SH-SY5Y (cell line): Measurements from ENCODE around the gene CPEB2.

Experiments used
- GATA2 ChIP-seq: IDR thresholded peaks from 2 replicates; pipeline ENCODE4 v1.6.1; 2011; ENCODE audit warnings: mild to moderate bottlenecking, low read depth, low read length
- GATA3 ChIP-seq: IDR thresholded peaks from 2 replicates; pipeline ENCODE4 v1.6.1; 2011; ENCODE audit warnings: low read depth, mild to moderate bottlenecking, low read length, moderate library complexity

DNA sequence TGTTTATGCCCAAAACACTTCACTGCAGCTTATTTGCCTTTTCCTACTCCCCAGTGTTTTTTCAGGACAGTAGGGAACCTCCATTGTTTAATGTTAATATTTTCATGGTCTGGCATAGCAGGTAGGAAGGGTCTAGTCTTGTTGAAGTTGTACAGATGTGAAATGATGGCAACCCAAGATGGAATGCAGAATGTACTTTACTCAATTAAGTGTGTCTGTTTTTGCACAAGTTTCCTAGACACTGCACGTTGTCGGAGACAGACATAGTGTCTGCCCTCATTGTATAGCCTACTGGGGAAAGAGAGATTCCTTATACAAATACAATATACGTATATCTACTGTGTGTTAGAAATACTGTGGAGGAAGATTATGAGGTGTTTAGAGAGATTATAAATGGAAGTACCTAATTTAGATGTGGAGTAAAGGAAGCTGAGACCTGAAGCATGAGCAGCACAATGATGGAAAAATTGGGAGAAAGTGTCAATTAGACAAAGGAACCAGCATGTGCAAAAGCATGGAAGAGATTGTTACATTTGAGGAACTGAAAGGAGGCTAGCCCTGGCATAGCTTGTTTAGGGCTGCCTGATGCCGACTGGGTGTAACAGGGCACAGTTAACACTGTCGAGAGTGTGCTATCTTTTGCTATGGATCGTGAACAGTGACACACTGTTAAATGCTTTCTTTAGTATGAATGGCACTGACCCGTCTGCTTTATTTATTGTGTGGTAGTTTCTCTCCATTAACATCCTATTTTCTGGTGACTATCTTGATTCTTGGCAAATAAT is 18.4 kb downstream of the CPEB2 start:
- TF ChIP-seq GATA2 (no peak), GATA3 (no peak)
